ENCODE data around the gene COL4A1.

COL4A1 gene

GRCh38 chr13:110182003-110182402 lies 125.0 kb downstream of the COL4A1 start:
- no peak for DNase-seq (ENCODE audit: low read depth)
- no peak overlapping the region for H3K4me3 ChIP-seq (ENCODE audit: control insufficient read depth, low read depth, low read length)
- no peak for TF ChIP-seq CTCF (IDR thresholded peaks at IDR 0.05; ENCODE audit: control insufficient read depth, insufficient read depth, low read depth, low read length, missing control alignments)

- H3K4me3 ChIP-seq (ENCODE audit: control insufficient read depth, low read depth, low read length): no peak overlapping the region
- no peak for DNase-seq (ENCODE audit: low read depth)
- TF ChIP-seq CTCF (IDR thresholded peaks at IDR 0.05; ENCODE audit: control insufficient read depth, insufficient read depth, low read depth, low read length, missing control alignments): no peak
These were observed 127.2 kb downstream of the COL4A1 start for GRCh38 chr13:110179857-110180147.

GRCh38 chr13:110179116-110179856 lies 127.7 kb downstream of the COL4A1 start:
- no peak for DNase-seq (ENCODE audit: low read depth)
- no peak for TF ChIP-seq CTCF (IDR thresholded peaks at IDR 0.05; ENCODE audit: control insufficient read depth, insufficient read depth, low read depth, low read length, missing control alignments)
- no peak overlapping the region for H3K4me3 ChIP-seq (ENCODE audit: control insufficient read depth, low read depth, low read length)

- DNase-seq (ENCODE audit: low read depth): no peak
- no peak overlapping the region for H3K4me3 ChIP-seq (ENCODE audit: control insufficient read depth, low read depth, low read length)
- TF ChIP-seq CTCF (IDR thresholded peaks at IDR 0.05; ENCODE audit: control insufficient read depth, insufficient read depth, low read depth, low read length, missing control alignments): no peak
These were observed 129.2 kb downstream of the COL4A1 start for GRCh38 chr13:110177790-110178189.

GRCh38 chr13:110176431-110176830 lies 130.5 kb downstream of the COL4A1 start:
- no peak for TF ChIP-seq CTCF (IDR thresholded peaks at IDR 0.05; ENCODE audit: control insufficient read depth, insufficient read depth, low read depth, low read length, missing control alignments)
- no peak overlapping the region for H3K4me3 ChIP-seq (ENCODE audit: control insufficient read depth, low read depth, low read length)
- DNase-seq (ENCODE audit: low read depth): no peak

GRCh38 chr13:110173247-110173818 lies 133.6 kb downstream of the COL4A1 start:
- H3K4me3 ChIP-seq (ENCODE audit: control insufficient read depth, low read depth, low read length): no peak overlapping the region
- no peak for DNase-seq (ENCODE audit: low read depth)
- TF ChIP-seq CTCF (IDR thresholded peaks at IDR 0.05; ENCODE audit: control insufficient read depth, insufficient read depth, low read depth, low read length, missing control alignments): no peak

All from AG09309 (cell line).